GM21737 (cell line): ENCODE measurements around the gene SKAP1.

ENCODE experiments used
- ATAC-seq: cut with Tn5 transposase; IDR thresholded peaks from one replicate; pipeline ENCODE4 v1.9.1; 2021; ENCODE audit warnings: mild to moderate bottlenecking, moderate library complexity; ENCODE audit not compliant: unreplicated experiment

SKAP1 gene

DNA sequence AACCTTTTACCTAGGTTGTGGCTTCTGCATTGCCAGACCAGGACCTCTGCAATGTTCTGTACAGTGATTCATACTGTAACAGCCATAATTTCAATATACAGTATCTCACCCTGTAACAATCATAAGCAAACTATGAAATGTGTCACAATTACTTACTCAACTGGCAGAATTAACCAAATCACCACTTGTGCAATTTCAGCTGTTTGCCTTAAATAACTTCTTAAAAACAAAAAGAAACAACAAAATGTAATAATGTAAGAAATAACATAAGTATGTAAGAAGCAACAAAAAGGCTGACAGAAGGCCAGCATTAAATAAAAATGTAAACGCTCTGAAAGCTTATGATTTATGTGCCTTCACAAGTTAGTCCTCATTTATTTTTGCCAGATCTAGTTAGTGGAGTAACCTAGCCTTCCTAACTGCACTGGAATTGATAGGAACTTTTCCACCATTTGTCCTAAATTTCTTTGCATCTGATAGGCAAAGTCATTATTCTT is 96.9 kb downstream of the SKAP1 start:
- ATAC-seq, result no peak

DNA sequence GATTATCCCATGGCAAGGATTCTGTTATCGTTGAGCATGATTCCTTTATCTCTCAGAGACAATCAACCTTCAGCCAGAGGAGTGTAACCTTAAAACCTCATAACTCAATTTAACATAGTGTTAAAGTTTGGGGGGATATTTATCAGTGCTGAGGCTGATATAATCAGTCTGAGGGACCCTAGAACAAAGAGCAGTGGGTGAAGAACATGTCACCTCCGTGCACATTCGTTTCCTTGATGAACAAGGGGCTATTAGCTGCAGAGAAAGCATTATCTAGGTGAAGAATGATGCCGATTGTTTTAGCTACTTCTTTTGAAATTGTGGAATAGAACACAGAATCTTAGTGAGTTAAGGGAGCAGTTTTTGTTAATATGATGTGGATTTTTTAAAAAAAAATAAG is 99.1 kb downstream of the SKAP1 start:
- no peak for ATAC-seq

DNA sequence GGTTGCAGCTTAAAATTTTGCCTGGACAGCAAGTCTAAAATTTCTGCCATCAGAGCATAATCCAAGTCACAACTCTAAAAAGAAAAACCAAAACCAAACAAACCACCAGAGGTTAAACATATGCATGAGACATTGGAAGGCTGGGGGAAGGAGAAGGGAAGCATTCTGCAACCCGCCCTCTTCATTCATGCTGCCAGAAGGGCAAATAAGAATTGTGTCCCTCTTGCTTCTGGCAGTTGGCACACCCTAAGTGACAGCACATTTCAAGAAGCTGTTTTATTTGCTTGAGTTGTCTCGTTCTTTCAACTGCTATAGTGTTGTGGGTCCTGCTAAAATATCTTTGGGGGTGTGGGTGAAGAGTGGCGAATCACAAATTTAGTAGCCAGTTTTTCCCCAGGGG is 99.6 kb downstream of the SKAP1 start:
- no peak for ATAC-seq

DNA sequence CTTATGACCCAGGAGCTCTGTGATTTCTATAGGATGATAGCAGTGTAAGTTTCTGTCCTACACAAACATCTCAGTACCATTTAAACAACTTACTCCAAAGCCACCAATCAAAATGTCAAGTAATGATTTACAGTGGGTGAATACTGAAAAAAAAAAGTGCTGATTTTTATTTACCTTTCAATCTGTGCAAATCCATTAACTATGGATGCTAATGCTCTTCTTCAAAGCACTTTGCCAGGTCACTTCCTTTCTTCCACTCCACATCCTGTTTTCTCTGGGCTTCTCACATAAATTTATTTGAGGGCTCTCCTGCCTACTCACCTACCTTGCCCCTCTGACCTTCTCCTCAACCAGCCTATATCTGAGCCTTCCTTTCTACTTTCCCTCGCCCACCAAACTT is 101.6 kb downstream of the SKAP1 start:
- ATAC-seq, result no peak

DNA sequence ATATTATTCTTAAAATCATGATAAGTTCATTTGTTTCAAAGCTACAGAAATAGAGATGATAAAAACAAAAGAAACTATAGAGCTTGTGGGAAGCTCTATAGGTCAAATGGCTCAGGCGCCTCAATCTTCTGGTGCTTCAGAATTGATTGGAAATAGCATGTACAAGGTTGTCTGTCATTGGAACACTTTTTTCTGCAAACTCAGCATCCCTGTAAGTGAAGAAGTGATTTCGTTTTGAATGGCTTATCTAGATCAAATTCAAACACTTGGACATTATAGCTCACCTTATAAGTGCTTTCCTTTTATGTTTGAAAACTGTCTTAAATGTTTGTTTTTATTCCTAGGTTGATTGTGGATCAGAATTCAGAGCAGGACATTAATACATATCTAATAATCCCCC is 103.7 kb downstream of the SKAP1 start:
- no peak for ATAC-seq

DNA sequence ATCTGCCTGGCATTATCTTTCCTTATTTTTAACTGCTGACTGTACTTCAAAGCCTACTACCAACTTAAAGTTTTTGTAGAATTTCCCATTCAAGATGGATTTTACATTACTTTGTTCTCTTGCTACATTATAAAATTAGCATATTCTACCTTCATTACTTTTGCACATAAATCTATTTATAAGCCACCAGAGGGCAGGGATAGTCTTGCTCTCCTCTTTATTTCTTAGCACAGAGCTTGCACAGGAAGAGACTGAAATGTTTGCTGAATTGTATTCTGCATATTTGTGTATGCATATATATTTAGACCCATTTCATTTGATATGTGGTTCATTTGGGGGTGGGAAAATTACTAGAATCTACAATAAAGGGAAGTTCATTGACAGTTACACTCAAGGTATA is 108.0 kb downstream of the SKAP1 start:
- ATAC-seq, result no peak

DNA sequence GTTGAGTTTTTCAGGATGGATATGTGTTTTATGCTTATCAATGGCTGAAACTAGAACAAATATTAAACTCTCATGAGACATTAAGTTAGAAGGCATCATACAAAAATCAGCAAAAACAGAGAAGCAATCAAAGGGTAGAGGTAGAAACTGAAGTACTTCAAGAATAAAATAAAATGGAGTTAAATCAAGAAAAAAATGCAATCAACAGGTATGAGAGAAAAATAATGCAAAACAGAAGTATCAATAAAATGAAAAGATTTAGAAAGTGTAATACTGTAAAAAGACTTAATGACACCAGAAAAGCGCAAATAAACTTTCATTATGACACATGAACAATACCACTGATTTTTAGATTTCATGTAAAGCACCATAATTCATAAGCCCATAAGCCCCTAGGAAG is 112.3 kb downstream of the SKAP1 start:
- no peak for ATAC-seq

DNA sequence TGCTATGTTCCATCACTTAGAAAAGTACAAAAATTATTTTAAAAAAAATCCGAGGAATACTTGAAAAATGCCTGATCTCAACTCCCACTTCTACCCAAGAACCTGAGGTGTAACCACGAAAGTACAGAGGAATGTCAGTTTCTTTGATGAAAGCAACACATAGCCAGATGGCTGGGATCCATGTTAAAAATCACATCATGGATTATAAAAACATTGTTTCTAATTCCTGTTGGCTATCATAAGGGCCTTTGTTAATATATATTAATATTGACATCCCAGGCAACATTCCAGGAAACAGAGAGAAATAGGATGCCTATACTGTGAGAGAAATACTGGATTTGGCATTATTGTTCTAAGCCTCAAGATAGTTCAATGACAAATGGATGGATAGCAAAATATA is 115.3 kb downstream of the SKAP1 start:
- ATAC-seq, result no peak

DNA sequence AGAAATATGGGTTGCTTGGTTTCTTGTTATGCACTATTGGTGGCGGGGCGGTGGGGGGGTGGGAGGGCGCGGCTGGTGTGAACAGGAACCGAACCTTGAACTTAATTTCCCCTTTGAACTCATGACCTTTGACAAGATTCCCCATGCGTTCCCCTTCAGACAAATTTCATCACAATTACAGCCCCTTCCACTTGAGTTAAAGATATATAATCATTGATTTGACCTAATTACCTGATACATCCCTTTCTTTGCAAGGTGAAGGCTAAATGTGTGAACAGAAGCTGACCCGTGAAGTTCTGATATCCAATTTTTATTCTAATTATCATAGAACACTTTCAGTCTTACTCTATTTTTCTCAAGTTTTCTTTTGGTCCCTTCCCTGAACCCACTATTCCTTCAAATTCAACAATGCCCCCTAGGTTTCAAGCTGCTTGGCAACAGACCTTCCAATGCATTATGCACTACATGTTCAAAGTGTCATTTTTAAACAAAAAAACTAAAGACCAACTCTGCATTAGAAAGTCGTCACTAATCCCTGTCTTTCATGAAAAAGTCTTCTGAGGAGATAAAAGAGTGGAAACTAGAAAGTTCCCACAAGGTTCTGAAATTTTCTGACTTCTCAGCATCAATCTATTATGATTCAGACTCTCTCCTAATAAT is 116.8 kb downstream of the SKAP1 start:
- ATAC-seq, result no peak

DNA sequence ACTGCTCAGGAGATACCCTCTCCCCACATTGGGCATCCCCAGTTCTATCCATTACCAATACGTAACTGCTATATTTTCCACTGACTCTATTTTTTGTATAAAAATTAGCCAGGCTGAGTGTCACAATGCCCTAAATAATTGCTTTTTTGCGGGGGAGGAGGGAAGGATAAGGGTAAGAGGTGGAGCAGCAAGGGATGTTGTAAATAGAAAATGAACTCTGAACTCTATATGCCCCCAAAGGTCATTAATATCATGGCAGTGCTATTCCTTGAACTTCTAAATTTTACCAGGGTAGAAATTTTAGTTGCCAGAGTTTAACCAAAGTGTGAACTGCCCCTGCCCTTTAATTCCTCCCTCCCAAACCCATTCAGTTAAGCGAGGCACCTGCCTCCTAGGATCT is 118.7 kb downstream of the SKAP1 start:
- ATAC-seq, result no peak

DNA sequence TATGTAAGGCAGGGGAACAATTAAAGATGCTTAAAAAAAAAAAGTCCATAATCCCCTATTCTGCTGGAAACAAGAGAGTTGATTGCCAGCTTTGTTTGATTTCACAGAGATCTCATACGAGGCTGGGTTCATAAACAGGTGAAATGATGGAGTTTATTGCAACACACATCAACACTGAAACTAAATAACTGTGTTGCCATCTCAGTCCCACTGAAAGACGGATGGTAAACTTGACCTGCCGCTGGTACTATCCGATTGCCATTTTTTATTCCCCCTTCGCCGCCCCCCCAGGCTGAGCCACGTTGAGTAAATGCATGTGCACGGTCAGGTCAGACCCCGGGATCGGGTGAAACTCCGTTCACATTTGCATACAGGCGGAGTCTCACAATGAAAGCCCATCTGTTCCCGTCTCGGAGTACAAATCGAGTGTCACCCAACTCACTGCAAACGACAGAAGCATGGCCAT is 119.2 kb downstream of the SKAP1 start:
- no peak for ATAC-seq

DNA sequence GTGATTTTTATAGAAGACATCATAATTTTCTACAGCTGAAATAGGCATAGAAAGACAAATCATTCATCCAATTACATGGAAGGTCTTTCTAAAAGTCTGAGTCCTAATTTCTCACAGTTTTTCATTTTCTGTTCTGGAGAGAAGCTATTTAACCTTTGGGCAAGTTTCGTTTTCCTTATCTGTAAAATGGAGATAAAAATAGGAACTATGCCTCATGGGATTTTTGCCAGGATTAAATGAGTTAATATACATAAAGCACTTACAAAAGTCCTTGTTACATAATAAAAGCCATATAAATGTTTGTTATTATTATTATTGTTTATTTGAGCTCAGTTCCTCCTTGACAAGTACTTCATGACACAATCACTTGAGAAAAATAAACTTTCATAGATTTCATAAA is 121.4 kb downstream of the SKAP1 start:
- ATAC-seq, result no peak

DNA sequence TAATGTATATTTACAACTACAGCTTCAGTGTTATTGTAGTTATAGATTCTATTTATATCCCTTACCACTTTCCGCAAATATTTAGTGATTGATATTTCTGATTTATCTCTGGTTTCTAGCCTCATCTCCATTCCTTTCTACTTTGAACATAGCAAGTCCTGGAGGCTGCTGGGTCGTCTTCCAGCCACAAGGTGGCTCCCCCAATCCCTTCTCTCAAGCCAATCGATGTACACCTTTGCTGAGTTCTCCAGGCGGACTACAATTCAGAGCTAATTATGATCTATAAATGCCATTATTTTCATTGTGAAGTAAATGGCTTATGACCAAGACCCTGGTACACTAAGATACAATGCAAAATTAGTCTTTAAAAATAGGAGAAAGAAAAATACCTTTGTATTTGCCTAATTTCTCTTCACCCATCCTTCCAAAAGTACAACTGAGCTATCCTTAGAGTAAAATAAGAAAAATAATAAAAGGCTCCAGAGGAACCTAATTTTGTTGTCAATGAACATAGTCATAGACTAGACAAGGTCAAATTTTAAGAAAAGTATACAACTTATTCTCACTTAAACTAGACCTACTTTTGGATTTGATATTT is 122.1 kb downstream of the SKAP1 start:
- no peak for ATAC-seq

DNA sequence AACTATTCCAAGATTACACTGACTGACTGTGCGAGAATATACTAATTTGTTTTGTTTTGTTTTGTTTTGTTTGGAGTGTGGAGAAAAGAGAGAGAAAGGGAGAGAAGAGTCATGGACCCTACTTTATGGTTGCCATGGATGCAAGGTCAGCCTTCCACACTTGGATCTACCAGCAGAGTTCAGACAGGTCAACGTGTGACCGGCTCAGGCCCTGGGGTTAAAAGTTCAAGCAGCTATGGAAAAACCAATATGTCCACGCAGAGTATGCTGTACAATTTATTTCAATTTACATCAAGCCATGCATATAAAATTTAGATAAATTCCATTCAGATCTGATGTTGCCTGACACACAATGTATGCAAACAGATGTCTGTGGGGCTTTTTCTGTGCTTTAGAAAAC is 122.8 kb downstream of the SKAP1 start:
- ATAC-seq, result no peak

DNA sequence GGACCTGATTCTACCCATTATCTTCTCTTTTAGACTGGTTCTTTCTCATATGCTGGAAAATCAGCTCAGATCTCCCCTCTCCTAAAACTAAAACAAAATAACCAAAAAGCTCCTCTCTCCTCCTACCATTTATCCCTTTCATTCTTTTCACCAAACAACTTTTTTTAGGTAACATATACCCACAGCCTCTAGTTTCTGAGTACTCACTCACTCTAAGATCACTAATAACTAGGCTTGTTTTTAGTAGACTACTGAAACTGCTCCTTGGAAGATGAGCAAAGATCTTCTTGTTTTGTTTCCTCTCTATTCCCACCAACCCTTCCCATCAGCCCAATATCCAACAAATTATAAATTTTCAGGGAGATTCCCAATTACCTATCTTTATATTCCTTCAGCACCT is 129.0 kb downstream of the SKAP1 start:
- no peak for ATAC-seq

DNA sequence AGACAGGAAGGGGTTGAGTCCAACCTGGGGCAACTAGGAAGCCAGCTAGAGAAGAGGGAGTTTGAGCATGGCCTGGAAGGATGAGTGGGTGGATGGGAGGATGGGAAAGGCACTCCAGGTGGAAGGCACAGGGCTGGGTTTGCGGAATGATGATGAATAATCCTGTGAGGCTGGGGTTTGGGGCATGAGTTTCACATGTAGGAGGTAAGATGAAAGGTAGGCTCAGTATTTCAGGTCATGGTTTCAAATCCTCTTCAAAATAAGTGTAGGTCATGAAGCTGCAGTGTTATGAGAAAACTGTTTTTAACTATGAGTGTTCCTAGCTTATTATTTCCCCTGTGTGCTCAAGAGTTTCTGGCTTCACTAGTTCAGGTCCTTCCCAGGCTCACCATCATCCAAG is 130.3 kb downstream of the SKAP1 start:
- no peak for ATAC-seq

DNA sequence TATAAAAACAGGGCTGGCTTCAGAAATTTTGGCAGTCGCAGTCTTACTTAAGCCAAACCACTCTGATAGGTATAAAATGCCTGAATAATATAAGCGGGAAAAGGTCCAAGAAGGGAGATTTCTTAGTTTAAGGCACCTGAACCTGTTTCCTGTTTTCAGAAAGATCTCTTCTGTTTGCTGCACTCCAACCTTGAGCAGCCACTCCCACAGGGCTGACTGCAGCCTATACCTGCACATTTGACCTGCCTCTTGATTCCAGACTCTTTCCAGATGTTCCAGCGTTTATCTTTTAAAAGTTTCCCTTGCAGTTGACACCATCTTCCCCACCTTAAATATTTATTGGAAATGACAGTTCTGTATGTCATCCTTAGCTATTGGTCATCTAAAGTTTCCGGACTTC is 132.2 kb downstream of the SKAP1 start:
- ATAC-seq, result no peak

DNA sequence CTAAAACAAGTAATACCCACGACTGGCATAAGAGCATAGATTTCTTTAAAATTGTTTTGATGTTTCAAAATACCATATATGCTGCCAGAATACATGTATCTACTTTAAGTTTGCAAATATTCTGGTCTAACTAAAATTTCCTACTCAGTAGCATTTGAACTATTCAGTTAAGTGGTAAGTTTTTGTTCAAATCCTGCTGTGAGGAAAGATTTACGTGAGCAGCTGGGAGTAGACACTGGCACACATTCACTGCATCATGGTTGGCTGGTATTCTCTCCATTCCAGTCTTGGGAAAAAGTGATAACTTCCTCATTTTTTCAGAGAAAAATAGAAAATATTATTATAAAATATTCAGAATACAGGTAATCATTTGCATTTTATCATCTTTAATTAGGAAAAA is 133.6 kb downstream of the SKAP1 start:
- ATAC-seq, result no peak

DNA sequence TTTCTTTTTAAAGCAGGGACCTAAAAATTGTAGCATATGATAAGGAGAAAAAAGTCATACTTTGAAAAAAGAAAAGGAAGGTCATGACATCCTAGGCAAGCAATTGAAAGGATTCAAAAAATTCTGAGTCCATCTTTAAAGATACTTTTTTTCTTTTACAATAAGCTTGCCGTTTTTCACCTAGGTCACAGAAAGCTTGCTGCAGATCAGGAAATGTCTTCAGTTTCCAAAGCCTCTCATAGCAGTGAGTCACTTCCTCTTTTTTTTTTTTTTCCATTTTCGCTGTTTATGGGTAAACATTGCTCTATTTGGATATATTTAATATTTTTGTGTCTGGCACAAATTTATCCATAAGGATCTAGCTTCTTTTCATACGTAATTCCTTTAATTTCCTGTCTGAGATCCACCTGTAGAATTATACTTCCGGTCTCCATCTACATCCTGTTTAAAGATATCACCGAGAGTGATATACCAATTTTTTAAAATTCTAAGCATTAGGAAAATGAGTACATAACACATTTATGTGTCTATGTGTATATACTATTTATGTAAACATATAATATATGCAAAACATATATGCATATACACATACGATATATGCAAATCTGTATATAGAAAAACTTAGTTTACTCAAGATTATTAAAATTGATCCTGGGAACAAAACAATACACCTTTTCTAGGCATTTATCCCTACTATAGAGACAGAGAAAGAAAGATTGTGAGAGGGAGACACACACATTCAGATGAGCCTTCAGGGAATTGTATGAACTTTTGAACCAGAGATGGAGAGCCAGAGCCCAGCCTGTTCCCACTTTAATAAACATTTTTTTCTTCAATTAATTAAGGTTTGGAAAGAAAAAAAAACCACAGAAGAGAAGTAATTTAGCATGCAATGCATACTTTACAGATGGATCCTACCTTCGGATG is 134.4 kb downstream of the SKAP1 start:
- no peak for ATAC-seq

DNA sequence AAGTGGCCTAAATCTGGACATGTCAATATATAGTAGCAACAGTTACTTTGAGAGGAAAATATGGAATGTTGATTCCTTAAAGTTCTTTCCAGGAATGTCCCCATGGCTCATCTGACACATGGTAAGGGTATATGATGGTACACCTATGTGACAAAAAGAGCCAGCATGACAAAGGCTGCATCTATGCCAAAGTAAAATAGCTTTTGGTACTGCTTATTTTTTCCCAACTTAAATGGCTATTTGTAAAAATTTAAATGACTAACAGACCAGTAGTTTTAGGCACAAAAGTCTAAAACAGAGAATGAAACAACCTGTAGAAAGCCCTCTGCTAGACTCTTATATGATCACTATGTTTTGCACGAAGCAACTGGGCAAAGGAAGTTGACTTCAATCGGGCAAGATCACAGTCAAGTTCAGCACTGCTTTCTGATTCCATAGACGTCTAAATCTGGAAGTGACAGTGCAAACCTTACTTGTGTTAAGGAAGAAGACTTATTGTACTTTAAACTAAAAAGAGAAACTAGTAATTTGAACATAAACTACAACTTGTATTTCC is 135.1 kb downstream of the SKAP1 start:
- no peak for ATAC-seq

DNA sequence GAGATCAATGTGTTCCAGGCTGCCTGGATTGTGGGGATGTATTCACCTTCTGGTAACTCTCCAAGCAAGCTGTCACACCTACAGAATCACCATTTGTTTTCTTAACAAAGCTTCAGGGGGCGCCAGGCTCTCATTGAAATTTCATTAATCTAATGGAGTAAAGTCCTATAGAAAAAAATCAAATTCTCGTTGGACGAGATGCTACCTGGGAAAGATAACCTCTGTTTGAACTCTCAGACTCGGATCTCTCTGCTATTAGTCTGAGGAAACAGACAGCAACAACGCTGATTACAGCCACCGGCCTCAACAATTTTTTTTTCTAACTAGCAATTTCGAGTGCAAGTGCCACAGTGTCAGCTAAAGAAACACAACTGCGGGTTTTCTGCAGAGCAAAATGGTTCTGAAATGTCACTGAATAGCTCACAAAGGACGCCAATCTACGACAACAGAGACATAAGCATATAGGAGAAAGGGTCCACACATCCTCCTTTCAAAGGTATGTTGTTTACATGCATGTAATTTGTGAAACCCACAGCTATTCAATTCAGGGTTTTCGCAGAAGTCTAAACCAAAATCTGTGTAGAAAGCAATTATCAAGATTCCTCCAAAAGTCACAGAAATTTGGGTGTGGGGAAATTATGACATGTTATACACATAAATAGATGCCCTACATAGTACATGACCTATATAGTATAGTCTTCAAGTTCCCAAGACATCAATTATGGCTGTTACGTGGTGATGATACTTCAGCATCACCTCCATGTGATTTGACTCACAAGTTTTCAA is 135.8 kb downstream of the SKAP1 start:
- no peak for ATAC-seq
